HCT116 (cell line): ENCODE results near the gene SLC25A17. TPM values are rescaled to one million over a fixed set of nuclear protein-coding genes. Genes with fewer than 3 reads are reported as not detected.

Source experiments
- ATAC-seq: fragments of 200-7000 bp; cut with Tn5 transposase; 2 replicates; pipeline ENCODE4 v1.9.1; 2020; ENCODE audit warnings: mild to moderate bottlenecking, moderate library complexity
- BruUV-seq: library from RNA; stranded (reverse); fragments of 400-500 nt; replicated peaks from 2 replicates; lab custom pipeline; 2021; lab: Mats Ljungman, UMichigan
- CTCF ChIA-PET: fragments of 300-600 bp; sonication (Branson Sonifier 250); formaldehyde crosslinking; loops from one replicate; lab custom pipeline; 2021; ENCODE audit warnings: antibody characterized with exemption; lab: Charles Lee
- POLR2A ChIA-PET: fragments of 300-600, 350-600 bp; sonication (Branson Sonifier 250); formaldehyde crosslinking; loops from one replicate; lab custom pipeline; 2021; ENCODE audit warnings: antibody characterized with exemption; lab: Charles Lee
- RAD21 ChIA-PET, 2 experiments: fragments of 300-600 bp; sonication (Branson Sonifier 250); formaldehyde crosslinking; loops; one replicate each; lab custom pipeline; 2023; ENCODE audit warnings: low total read pairs in 2 of 2; ENCODE audit not compliant: uncharacterized antibody in 2 of 2, unreplicated experiment in 2 of 2, low non-redundant PET in 1 of 2; lab: Charles Lee
- DNase-seq: peaks from one replicate; pipeline ENCODE4 v3.0.0-alpha.2; 2010; ENCODE audit warnings: low read depth, low spot score
- H2AFZ ChIP-seq: fragments of 200-600 bp; shearing (Covaris generic), sonication (generic); 2 replicates; pipeline ENCODE4 v1.6.1; 2017; ENCODE audit warnings: low read depth, mixed run types, mixed read lengths, antibody characterized with exemption, low read length; ENCODE audit not compliant: poor library complexity, severe bottlenecking
- H3K27ac ChIP-seq: 2 replicates; pipeline ENCODE4 v1.5.1; 2012; ENCODE audit warnings: low read depth, low read length
- H3K27me3 ChIP-seq: fragments of 200-600 bp; sonication (generic); 2 replicates; pipeline ENCODE4 v1.6.1; 2016; ENCODE audit warnings: mixed run types, low read length, mixed read lengths; ENCODE audit not compliant: insufficient read depth
- H3K36me3 ChIP-seq, 2 experiments: fragments of 200-500 bp in 1 of 2; fragments of 200-600 bp in 1 of 2; sonication (Bioruptor generic) in 1 of 2; sonication (generic) in 1 of 2; 2 replicates each; pipeline versions ENCODE4 v1.5.1 to v1.6.1; 2014 to 2016; ENCODE audit warnings: low read length in 2 of 2, inconsistent platforms in 1 of 2, mixed read lengths in 1 of 2, mixed run types in 1 of 2; ENCODE audit not compliant: insufficient read depth in 2 of 2, control insufficient read depth in 1 of 2
- H3K4me1 ChIP-seq, 2 experiments: fragments of 200-600 bp in 1 of 2; sonication (generic) in 1 of 2; 2 replicates each; pipeline versions ENCODE4 v1.5.1 to v1.6.1; 2012 to 2017; ENCODE audit warnings: low read length in 2 of 2, inconsistent platforms in 1 of 2, mild to moderate bottlenecking in 1 of 2, mixed read lengths in 1 of 2, mixed run types in 1 of 2, moderate library complexity in 1 of 2; ENCODE audit not compliant: insufficient read depth in 2 of 2, control insufficient read depth in 1 of 2
- H3K4me2 ChIP-seq: fragments of 200-600 bp; sonication (generic); 2 replicates; pipeline ENCODE4 v1.6.1; 2017; ENCODE audit warnings: mixed run types, low read length, mixed read lengths
- H3K4me3 ChIP-seq, 2 experiments: fragments of 200-600 bp in 1 of 2; sonication (generic) in 1 of 2; replicated peaks in 1 of 2; 2 replicates each; pipeline ENCODE4 v1.5.1; 2011 to 2016; ENCODE audit warnings: low read length in 2 of 2, control low read depth in 1 of 2, low read depth in 1 of 2, mild to moderate bottlenecking in 1 of 2, mixed read lengths in 1 of 2, mixed run types in 1 of 2
- H3K79me2 ChIP-seq: fragments of 200-600 bp; sonication (generic); 2 replicates; pipeline ENCODE4 v1.6.1; 2017; ENCODE audit warnings: mild to moderate bottlenecking, mixed run types, low read length, moderate library complexity, mixed read lengths; ENCODE audit not compliant: insufficient read depth
- H3K9ac ChIP-seq: fragments of 200-600 bp; sonication (generic); 2 replicates; pipeline ENCODE4 v1.6.1; 2016; ENCODE audit warnings: low read length, mixed read lengths
- H3K9me2 ChIP-seq: fragments of 200-600 bp; sonication (generic), shearing (Covaris generic); 2 replicates; pipeline ENCODE4 v1.6.1; 2017; ENCODE audit warnings: mixed run types, mild to moderate bottlenecking, moderate library complexity; ENCODE audit not compliant: insufficient read depth
- H3K9me3 ChIP-seq, 2 experiments: fragments of 200-500 bp in 1 of 2; fragments of 200-600 bp in 1 of 2; sonication (Bioruptor generic) in 1 of 2; sonication (generic) in 1 of 2; 2 replicates each; pipeline ENCODE4 v1.6.1; 2014 to 2017; ENCODE audit warnings: low read length in 2 of 2, mixed read lengths in 2 of 2, inconsistent platforms in 1 of 2, low read depth in 1 of 2, mild to moderate bottlenecking in 1 of 2, mixed run types in 1 of 2, moderate library complexity in 1 of 2; ENCODE audit not compliant: control insufficient read depth in 1 of 2, insufficient read depth in 1 of 2
- H4K20me1 ChIP-seq: fragments of 200-600 bp; sonication (generic), shearing (Covaris generic); 2 replicates; pipeline ENCODE4 v1.6.1; 2017; ENCODE audit warnings: mixed run types, mild to moderate bottlenecking, moderate library complexity; ENCODE audit not compliant: insufficient read depth
- EGR1 ChIP-seq: IDR thresholded peaks from 2 replicates; pipeline ENCODE4 v1.6.1; 2012; ENCODE audit warnings: low read depth
- EZH2 ChIP-seq: fragments of 200-600 bp; sonication (generic); IDR thresholded peaks from 2 replicates; pipeline ENCODE4 v1.6.1; 2017; ENCODE audit warnings: antibody characterized with exemption, mixed run types
- POLR2AphosphoS5 ChIP-seq: IDR thresholded peaks from 2 replicates; pipeline ENCODE4 v1.6.1; 2011; ENCODE audit warnings: mild to moderate bottlenecking, low read depth, low read length, moderate library complexity
- SIN3A ChIP-seq: IDR thresholded peaks from 2 replicates; pipeline ENCODE4 v1.6.1; 2012; ENCODE audit warnings: low read depth
- TCF7L2 ChIP-seq: IDR thresholded peaks from 2 replicates; pipeline ENCODE4 v1.7.0; 2011; ENCODE audit warnings: borderline replicate concordance, inconsistent platforms; ENCODE audit not compliant: insufficient read depth, insufficient read length; ENCODE audit errors: extremely low read depth
- YY1 ChIP-seq: IDR thresholded peaks from 2 replicates; pipeline ENCODE4 v1.6.1; 2011; ENCODE audit warnings: low read length, low read depth, moderate library complexity, mild to moderate bottlenecking; ENCODE audit not compliant: insufficient replicate concordance; ENCODE audit errors: extremely low read depth
- ZFX ChIP-seq: fragments of 450-650 bp; IDR thresholded peaks from 2 replicates; pipeline ENCODE4 v1.6.1; 2017
- intact Hi-C: fragments of 100-400 bp; cut with micrococcal nuclease; formaldehyde crosslinking; loops from 2 replicates; pipeline ENCODE4 v1.10.0; 2022
- total RNA-seq: library from RNA; stranded (reverse); gene quantifications from one replicate; pipeline ENCODE4 v1.2.1, GENCODE V29; 2021; ENCODE audit not compliant: unreplicated experiment
- TF ChIP-seq, protein P1 (sequence below): IDR thresholded peaks from 2 replicates; pipeline ENCODE4 v1.6.1; 2012
- TF ChIP-seq, protein P2 (sequence below): IDR thresholded peaks from 2 replicates; pipeline ENCODE4 v1.6.1; 2012; ENCODE audit warnings: low read depth
- TF ChIP-seq, protein P3 (sequence below): IDR thresholded peaks from 2 replicates; pipeline ENCODE4 v1.6.1; 2011; ENCODE audit warnings: mild to moderate bottlenecking, low read length, moderate library complexity; ENCODE audit not compliant: insufficient replicate concordance; ENCODE audit errors: extremely low read depth

The SLC25A17 gene
- total RNA-seq, 1 experiment from 2014 or later = 16.6 TPM

DNA sequence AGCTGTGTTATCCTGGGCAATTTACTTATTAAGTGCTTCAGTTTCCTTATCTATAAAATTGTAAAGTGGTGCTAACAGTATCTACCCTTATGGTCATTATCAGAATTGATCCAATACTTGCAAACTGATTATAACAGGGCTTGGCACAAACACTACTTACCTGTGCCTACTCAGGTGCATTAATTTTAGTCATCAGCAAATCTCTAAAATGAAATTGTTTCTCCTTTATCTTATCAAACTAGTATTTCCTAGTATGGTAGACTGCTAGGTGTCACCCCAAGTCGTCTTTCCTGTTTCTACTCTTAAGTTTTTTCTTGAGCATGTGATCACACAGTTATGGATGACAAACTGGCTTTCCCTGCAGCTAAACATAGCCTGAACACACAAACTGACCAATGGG lies 4.3 kb upstream of the SLC25A17 start:
- Histone ChIP-seq H3K27ac (no peak overlapping the region), H3K9me3 (no peaks in the 10 kb centered on the region), H4K20me1 (no peaks in the 10 kb centered on the region), H3K36me3 (peaks cover 0 to 17% of the 10 kb centered on the region in 2 experiments; a peak in 3 of 4 replicates), H2AFZ (no peak overlapping the region), H3K4me3 (no peak overlapping the region), H3K9me2 (no peaks in the 10 kb centered on the region), H3K4me1 (peaks cover 0 to 19% of the 10 kb centered on the region in 2 experiments; a peak in 1 of 4 replicates), H3K9ac (no peak overlapping the region), H3K27me3 (no peaks in the 10 kb centered on the region), H3K4me2 (no peak overlapping the region), H3K79me2 (peaks cover 6% of the 10 kb centered on the region)
- ATAC-seq (no peak), DNase-seq (no peak)
- intact Hi-C loops = no loop called here
- POLR2A ChIA-PET = no interaction called here
- RAD21 ChIA-PET = no interaction called here
- TF ChIP-seq TCF7L2 (no peak), EGR1 (no peak), SIN3A (no peak), YY1 (no peak), EZH2 (no peak), ZFX (no peak), POLR2AphosphoS5 (no peak)
- TF ChIP-seq, protein P1, sequence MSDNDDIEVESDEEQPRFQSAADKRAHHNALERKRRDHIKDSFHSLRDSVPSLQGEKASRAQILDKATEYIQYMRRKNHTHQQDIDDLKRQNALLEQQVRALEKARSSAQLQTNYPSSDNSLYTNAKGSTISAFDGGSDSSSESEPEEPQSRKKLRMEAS = no peak
- TF ChIP-seq, protein P2, sequence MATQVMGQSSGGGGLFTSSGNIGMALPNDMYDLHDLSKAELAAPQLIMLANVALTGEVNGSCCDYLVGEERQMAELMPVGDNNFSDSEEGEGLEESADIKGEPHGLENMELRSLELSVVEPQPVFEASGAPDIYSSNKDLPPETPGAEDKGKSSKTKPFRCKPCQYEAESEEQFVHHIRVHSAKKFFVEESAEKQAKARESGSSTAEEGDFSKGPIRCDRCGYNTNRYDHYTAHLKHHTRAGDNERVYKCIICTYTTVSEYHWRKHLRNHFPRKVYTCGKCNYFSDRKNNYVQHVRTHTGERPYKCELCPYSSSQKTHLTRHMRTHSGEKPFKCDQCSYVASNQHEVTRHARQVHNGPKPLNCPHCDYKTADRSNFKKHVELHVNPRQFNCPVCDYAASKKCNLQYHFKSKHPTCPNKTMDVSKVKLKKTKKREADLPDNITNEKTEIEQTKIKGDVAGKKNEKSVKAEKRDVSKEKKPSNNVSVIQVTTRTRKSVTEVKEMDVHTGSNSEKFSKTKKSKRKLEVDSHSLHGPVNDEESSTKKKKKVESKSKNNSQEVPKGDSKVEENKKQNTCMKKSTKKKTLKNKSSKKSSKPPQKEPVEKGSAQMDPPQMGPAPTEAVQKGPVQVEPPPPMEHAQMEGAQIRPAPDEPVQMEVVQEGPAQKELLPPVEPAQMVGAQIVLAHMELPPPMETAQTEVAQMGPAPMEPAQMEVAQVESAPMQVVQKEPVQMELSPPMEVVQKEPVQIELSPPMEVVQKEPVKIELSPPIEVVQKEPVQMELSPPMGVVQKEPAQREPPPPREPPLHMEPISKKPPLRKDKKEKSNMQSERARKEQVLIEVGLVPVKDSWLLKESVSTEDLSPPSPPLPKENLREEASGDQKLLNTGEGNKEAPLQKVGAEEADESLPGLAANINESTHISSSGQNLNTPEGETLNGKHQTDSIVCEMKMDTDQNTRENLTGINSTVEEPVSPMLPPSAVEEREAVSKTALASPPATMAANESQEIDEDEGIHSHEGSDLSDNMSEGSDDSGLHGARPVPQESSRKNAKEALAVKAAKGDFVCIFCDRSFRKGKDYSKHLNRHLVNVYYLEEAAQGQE = no peak
- TF ChIP-seq, protein P3, sequence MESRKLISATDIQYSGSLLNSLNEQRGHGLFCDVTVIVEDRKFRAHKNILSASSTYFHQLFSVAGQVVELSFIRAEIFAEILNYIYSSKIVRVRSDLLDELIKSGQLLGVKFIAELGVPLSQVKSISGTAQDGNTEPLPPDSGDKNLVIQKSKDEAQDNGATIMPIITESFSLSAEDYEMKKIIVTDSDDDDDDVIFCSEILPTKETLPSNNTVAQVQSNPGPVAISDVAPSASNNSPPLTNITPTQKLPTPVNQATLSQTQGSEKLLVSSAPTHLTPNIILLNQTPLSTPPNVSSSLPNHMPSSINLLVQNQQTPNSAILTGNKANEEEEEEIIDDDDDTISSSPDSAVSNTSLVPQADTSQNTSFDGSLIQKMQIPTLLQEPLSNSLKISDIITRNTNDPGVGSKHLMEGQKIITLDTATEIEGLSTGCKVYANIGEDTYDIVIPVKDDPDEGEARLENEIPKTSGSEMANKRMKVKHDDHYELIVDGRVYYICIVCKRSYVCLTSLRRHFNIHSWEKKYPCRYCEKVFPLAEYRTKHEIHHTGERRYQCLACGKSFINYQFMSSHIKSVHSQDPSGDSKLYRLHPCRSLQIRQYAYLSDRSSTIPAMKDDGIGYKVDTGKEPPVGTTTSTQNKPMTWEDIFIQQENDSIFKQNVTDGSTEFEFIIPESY = no peak
- CTCF ChIA-PET = no interaction called here
- BruUV-seq = no TSS peak
